GM19463 (cell line): ENCODE results near the gene PIAS2.
"Not testable (repeated sequence)": the region's sequence is repeated elsewhere in the genome, so short reads cannot be mapped to it uniquely, and the experiment has no call there.

ENCODE experiments used
- ATAC-seq: cut with Tn5 transposase; IDR thresholded peaks from one replicate; pipeline ENCODE4 v1.9.1; 2021; ENCODE audit warnings: mild to moderate bottlenecking, moderate library complexity; ENCODE audit not compliant: unreplicated experiment

Gene PIAS2

GRCh38 chr18:46909497-46909896, 7.8 kb downstream of the PIAS2 start:
- no peak for ATAC-seq

GRCh38 chr18:46903406-46903805, 13.9 kb downstream of the PIAS2 start:
- no peak for ATAC-seq

GRCh38 chr18:46899274-46899948, 17.9 kb downstream of the PIAS2 start:
- ATAC-seq: peak; percentile 77

- no peak for ATAC-seq
These were observed 23.2 kb downstream of the PIAS2 start for GRCh38 chr18:46894124-46894523.

- no peak for ATAC-seq
These were observed 23.9 kb downstream of the PIAS2 start for GRCh38 chr18:46893360-46893759.

- ATAC-seq: peak; percentile 31
These were observed 24.5 kb downstream of the PIAS2 start for GRCh38 chr18:46892842-46893241.

GRCh38 chr18:46891742-46892214, 25.5 kb downstream of the PIAS2 start:
- ATAC-seq: peak; percentile 91

GRCh38 chr18:46888965-46889364, 28.3 kb downstream of the PIAS2 start:
- no peak for ATAC-seq

GRCh38 chr18:46886893-46887292, 30.4 kb downstream of the PIAS2 start:
- ATAC-seq: no peak

- ATAC-seq: no peak
These were observed 34.1 kb downstream of the PIAS2 start for GRCh38 chr18:46883180-46883579.

- ATAC-seq: no peak
These were observed 39.8 kb downstream of the PIAS2 start for GRCh38 chr18:46877329-46877987.

GRCh38 chr18:46868169-46868921, 49.0 kb downstream of the PIAS2 start:
- no peak for ATAC-seq

GRCh38 chr18:46867367-46868143, 49.8 kb downstream of the PIAS2 start:
- no peak for ATAC-seq

- ATAC-seq: no peak
These were observed 50.8 kb downstream of the PIAS2 start for GRCh38 chr18:46866523-46866922.

- not testable (repeated sequence) for ATAC-seq
These were observed 52.1 kb downstream of the PIAS2 start for GRCh38 chr18:46865245-46865644.

- no peak for ATAC-seq
These were observed 57.5 kb downstream of the PIAS2 start for GRCh38 chr18:46859855-46860254.

GRCh38 chr18:46858290-46858689, 59.0 kb downstream of the PIAS2 start:
- ATAC-seq: no peak

- ATAC-seq: no peak
These were observed 60.3 kb downstream of the PIAS2 start for GRCh38 chr18:46856973-46857372.

- no peak for ATAC-seq
These were observed 68.3 kb downstream of the PIAS2 start for GRCh38 chr18:46849007-46849406.

- no peak for ATAC-seq
These were observed 73.9 kb downstream of the PIAS2 start for GRCh38 chr18:46843372-46843771.

GRCh38 chr18:46842583-46842982, 74.7 kb downstream of the PIAS2 start:
- no peak for ATAC-seq
